Measurements from ENCODE around the gene KRT17.

- TF ChIP-seq, protein P1, sequence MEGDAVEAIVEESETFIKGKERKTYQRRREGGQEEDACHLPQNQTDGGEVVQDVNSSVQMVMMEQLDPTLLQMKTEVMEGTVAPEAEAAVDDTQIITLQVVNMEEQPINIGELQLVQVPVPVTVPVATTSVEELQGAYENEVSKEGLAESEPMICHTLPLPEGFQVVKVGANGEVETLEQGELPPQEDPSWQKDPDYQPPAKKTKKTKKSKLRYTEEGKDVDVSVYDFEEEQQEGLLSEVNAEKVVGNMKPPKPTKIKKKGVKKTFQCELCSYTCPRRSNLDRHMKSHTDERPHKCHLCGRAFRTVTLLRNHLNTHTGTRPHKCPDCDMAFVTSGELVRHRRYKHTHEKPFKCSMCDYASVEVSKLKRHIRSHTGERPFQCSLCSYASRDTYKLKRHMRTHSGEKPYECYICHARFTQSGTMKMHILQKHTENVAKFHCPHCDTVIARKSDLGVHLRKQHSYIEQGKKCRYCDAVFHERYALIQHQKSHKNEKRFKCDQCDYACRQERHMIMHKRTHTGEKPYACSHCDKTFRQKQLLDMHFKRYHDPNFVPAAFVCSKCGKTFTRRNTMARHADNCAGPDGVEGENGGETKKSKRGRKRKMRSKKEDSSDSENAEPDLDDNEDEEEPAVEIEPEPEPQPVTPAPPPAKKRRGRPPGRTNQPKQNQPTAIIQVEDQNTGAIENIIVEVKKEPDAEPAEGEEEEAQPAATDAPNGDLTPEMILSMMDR (IDR thresholded peaks at IDR 0.05) = no peak
- TF ChIP-seq EZH2 (IDR thresholded peaks at IDR 0.05; ENCODE audit: borderline replicate concordance, insufficient read depth, low read depth, low read length, poor library complexity, severe bottlenecking) = no peak
Observed at GRCh38 chr17:41655611-41656111, 31.3 kb upstream of the KRT17 start.
